GM19372 (cell line): ENCODE results near the gene VRTN.
"Not testable (repeated sequence)": the region's sequence is repeated elsewhere in the genome, so short reads cannot be mapped to it uniquely, and the experiment has no call there.

Experiments used
- ATAC-seq: cut with Tn5 transposase; IDR thresholded peaks from one replicate; pipeline ENCODE4 v1.9.1; 2021; ENCODE audit warnings: mild to moderate bottlenecking, low read depth, moderate library complexity; ENCODE audit not compliant: unreplicated experiment

Gene VRTN, protein sequence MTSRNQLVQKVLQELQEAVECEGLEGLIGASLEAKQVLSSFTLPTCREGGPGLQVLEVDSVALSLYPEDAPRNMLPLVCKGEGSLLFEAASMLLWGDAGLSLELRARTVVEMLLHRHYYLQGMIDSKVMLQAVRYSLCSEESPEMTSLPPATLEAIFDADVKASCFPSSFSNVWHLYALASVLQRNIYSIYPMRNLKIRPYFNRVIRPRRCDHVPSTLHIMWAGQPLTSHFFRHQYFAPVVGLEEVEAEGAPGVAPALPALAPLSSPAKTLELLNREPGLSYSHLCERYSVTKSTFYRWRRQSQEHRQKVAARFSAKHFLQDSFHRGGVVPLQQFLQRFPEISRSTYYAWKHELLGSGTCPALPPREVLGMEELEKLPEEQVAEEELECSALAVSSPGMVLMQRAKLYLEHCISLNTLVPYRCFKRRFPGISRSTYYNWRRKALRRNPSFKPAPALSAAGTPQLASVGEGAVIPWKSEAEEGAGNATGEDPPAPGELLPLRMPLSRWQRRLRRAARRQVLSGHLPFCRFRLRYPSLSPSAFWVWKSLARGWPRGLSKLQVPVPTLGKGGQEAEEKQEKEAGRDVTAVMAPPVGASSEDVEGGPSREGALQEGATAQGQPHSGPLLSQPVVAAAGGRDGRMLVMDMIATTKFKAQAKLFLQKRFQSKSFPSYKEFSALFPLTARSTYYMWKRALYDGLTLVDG

DNA sequence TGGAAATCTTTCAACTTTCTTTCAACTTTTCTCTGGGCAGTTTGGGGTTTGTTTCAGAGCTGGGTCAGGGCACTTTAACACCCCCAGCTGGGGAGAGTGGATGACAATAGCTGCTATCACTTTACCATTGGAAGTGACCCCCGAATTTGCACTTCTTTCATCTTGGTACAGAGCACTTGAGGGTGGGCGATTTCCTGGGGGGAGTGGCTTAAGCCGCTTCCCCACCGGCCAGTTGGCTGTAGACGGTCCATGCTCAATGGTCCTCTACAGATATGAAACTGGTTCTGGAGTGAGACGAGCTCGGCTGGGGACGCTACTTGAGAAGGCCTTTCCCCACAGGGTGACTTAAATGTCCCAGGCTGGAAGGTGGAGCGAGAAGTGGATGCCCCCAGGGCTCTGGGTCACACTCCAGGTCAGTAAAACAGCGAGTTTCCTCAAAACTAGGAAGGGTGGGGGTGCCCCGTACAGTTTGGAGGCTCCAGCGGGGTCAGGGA lies at the start of gene VRTN:
Gene VRTN (plus strand): TSS at position 231 of the 494 bp plus-strand sequence. CDS start 8,313 bp downstream, outside the sequence.
- ATAC-seq: no peak

DNA sequence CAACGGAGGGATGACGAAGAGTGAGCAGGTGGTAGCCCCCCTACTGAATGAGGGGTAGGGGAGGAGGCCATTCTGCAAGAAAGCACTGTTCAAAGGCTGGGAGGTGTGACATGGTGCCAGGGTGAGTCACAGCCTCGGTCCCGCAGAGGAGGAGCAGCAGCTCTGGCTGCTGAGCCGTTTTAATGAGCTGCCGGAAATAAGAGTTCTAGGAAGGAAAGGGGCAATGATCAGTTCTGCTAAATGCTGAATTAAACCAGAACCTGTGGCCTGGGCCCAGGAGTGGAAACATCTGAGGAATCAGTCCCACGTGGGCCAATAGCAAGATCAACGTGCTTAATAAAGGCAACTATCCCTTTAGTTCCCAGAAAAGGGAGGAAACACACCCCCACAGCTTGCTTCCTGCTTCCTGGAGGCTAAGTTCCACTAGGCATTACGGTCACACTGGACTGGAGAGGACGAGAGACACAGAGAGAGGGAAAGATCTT lies 49.2 kb upstream of the VRTN start:
- ATAC-seq: no peak

DNA sequence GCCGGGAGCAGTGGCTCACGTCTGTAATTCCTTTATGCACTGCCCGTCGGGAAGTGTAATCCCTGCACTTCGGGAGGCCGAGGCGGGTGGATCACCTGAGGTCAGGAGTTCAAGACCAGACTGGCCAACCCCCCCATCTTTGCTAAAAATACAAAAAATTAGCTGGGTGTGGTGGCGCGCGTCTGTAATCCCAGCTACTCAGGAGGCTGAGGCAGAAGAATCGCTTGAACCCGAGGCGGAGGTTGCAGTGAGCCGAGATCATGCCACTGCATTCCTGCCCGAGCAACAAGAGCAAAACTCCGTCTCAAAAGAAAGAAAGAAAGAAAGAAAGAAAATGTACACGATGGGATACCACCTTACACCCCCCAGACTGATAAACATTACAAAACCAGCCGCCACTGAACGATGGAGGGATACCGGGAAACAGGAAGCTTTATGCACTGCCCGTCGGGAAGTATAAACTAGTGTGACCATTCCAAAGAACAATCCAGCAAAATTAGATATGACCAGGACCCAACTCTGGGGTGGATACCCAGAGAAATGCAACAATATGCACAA lies 46.6 kb upstream of the VRTN start:
- ATAC-seq: no peak

- peak; percentile 8 for ATAC-seq
Measured at GRCh38 chr14:74302152-74302628, 46.1 kb upstream of the VRTN start.

DNA sequence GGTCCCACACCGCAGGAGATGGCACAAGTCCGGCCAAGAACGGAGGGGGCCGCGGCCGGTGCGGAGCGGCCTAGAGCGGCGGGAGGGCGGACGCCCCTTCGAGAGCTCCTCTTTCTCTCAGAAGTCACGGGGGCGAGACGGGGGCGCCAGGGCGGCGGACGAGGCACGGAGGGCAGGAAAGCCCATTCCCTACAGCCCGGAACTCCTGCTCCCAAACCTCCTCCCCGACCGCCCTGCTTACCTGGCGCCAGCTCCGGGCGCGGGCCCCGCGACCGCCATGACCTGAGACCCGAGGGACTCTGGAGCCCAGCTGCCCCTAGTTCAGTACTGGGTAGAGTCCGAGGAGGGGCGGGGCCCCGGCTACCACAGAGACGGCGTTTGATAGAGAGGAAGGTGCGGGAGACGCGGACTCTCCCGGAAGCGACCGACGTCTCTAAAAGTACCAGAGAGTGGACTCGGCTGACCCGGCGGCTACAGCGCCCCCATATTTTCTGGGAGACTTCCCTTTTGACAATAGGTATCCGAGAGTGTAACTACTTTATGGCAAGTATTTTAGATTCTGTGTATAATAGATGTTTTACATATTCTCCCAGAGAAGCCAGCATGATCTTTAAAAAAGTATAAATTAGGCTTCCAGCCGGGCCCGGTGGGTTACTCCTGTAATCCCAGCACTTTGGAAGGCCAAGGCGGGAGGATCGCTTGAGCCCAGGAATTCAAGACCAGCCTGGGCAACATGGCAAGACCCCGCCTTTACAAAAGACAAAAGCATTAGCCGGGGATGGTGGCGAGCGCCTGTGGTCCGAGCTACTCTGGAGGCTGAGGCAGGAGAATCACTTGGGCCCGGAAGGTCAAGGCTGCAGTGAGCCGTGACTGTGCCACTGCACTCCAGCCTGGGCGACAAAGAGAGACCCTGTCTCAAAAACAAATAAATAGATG lies 45.4 kb upstream of the VRTN start, which contains the start of gene ABCD4:
Gene ABCD4 (minus strand): TSS at position 301 of the 936 bp plus-strand sequence. CDS start 22 bp downstream, at position 279.
- peak; percentile 97 for ATAC-seq

DNA sequence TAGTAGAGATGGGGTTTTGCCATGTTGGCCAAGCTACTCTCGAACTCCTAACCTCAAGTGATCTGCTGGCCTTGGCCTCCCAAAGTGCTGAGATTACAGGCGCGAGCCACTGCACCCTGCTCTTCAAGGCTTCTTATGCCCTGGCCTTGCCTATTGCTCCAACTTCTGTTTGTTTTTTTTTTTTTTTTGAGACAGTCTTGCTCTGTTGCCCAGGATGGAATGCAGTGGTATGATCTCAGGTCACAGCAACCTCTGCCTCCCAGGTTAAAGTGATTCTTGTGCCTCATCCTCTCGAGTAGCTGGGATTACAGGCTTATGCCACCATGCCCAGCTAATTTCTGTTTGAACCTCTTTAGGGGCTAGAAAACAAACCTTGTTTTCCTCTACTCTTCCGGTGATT lies 39.6 kb upstream of the VRTN start:
- no peak for ATAC-seq

GRCh38 chr14:74309125-74310022 lies 38.9 kb upstream of the VRTN start:
- no peak for ATAC-seq

DNA sequence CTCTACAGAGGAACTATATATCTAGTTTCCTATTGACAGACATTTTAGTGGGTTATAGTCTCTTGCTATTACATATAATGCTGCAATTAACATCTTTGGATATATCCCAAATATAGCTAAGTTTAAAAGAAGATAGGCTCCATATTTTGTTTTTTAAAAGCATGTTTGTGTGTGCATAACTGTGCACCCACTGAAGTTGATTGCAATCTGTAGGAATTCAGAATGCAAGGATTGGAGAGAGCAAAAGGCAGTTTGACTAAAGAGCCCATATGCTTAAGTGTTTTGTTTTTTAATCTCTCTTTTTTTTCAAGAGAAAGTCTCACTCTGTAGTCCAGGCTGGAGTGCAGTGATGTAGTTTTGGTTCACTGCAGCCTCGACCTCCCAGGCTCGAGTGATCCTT lies 36.1 kb upstream of the VRTN start:
- ATAC-seq: no peak

- ATAC-seq: no peak
Measured at GRCh38 chr14:74313601-74314000, 34.7 kb upstream of the VRTN start.

- no peak for ATAC-seq
Measured at GRCh38 chr14:74314576-74314975, 33.7 kb upstream of the VRTN start.

- no peak for ATAC-seq
Measured at GRCh38 chr14:74324931-74325361, 23.3 kb upstream of the VRTN start.

GRCh38 chr14:74325446-74325845 lies 22.8 kb upstream of the VRTN start:
- ATAC-seq: no peak

GRCh38 chr14:74326369-74327152 lies 21.7 kb upstream of the VRTN start:
- no peak for ATAC-seq

DNA sequence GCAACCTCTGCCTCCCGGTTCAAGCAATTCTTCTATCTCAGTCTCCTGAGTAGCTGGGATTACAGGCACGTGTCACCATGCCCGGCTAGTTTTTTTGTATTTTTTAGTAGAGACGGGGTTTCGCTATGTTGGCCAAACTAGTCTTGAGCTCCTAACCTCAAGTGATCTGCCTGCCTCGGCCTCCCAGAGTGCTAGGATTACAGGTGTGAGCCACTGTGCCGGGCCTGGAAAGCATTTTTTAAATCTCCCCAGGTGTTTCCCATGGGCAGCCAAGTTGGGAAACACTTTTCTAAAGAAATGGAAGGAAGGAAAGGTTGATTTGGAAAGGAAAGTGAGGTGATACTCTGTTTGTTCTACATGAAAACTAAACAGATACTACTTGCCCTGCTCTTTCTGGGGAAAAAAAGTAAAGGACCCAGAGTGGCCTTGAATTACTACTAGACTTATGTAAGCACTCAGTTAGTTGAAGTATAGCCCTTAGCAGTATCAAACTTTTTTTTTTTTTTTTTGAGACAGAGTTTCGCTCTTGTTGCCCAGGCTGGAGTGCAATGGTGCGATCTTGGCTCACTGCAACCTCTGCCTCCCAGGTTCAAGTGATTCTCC lies 18.2 kb upstream of the VRTN start:
- not testable (repeated sequence) for ATAC-seq

GRCh38 chr14:74333909-74334308 lies 14.4 kb upstream of the VRTN start:
- ATAC-seq: no peak

DNA sequence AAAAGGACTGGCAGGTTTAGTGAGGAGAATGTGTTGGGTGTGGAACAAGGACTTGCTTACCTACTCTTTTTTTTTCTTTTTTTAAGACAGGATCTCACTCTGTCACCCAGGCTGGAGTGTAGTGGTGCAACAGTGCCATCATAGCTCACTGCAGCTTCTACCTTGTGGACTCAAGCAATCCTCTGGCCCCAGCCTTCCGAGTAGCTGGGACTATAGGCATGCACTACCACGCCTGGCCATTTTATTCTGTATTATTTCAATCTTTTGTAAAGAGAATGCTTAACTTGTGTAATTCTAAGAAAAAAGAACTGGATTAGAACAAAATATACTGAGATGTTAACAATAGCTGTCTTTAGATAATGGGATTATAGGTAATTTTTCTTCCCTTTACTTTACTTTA lies 1.9 kb upstream of the VRTN start:
- no peak for ATAC-seq

DNA sequence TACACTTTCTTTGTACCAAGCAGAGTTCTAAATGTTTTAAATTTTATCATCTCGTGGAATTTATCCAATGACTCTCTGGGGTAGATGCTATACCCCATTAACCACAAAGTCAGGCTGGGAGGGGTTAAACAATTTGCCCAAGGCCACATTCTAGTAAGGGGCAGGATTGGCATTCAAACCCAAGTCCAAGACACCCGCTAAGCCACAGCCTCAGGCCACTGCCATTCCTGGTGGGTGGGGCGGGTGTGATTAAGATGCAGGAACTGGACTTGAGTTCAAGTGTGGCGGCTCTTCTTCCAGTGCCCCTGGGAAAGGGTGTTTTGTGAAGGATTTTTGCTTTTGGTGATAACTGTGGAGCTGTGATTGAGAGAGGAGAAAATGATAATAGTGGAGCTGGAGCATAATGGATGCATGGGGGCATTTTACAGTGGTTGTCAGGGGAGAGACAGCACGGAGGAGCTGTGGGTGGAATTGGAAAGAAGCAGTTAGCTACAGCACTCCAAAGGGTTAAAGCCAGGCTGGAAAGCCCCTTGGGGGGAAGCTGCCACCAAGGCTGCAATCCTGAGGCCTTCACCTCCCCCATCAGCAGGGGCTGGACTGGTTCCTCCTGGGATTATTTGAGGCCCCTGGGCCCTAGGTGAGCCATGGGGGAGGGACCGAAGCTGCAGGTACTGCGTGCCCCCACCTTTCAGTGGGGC lies 1.0 kb upstream of the VRTN start:
- no peak for ATAC-seq
